Astrocyte of the hippocampus (primary cell): Measurements from ENCODE around the gene FAM3B.

Experiments used
- DNase-seq: peaks from one replicate; pipeline ENCODE4 v3.0.0; 2011; ENCODE audit warnings: low read depth, low spot score

FAM3B gene

DNA sequence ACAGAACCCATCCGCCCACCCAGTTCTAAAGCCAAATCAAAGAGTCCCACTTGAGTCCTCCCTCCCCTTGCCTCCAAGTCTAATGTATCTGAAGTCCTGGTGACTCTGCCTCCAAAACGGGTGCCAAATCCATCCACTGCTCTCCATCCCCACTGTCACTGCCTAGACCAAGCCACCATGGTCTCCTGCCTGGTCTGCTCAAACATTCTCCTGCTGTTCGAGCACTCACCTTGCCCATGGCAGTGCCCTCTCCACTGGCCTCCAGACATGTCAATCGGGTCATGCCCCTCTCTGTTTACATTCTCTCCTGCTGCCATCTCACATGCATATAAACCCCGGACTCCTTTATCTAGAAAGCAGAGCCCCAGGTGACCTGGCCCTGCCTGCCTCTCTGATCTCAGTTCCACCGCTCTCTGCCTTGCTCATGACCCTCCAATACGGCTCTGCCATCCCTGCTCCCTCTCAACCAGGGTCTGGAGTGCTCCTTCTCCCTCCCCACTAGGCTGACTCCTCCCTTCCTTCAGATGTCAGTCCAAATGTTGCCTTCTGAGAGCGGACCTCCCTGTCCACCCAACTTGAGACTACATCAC lies 77.4 kb downstream of the FAM3B start:
- no peak for DNase-seq

GRCh38 chr21:41396558-41397075 lies 80.0 kb downstream of the FAM3B start:
- no peak for DNase-seq

GRCh38 chr21:41397471-41397891 lies 80.9 kb downstream of the FAM3B start:
- DNase-seq: no peak

- DNase-seq: no peak
Observed at GRCh38 chr21:41398251-41398650, 81.7 kb downstream of the FAM3B start.

DNA sequence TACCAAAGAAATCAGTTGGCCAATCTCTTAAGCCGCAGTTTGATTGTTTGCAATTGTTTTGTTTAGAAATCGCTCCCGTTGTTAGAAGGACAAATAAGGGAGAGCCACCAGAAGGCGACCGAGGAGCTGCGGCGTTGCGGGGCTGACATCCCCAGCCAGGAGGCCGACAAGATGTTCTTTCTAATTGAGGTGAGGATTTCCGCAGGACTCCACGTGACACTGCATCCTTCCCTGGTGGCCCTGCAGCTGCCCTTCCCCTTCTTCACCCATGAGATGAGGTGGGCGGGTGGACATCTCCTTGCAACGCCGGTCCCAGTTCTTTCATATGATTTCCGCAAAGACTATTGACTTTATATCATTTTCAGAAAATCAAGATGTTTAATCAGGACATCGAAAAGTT lies 82.2 kb downstream of the FAM3B start:
- no peak for DNase-seq

DNA sequence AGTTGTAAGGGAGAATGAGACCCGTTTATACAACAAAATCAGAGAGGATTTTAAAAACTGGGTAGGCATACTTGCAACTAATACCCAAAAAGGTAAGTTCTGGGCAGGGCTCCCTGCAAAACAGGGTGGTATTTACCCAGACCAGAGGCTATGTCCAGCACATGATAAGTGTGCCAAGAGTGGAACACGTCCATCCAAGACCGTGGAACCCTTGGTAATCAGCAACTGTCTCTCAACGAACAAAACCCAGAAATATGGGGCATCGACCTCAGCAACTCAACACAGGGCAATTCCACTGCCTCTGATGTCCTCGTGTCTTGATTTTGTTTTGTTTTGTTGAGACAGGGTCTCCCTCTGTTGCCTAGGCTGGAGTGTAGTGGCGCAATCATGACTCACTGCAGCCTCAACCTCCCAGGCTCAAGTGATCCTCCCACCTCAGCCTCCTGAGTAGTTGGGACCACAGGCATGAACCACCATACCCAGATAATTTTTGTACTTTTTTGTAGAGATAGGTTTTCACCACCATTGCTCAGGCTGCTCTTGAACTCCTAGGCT lies 82.7 kb downstream of the FAM3B start:
- no peak for DNase-seq

GRCh38 chr21:41402231-41402630 lies 85.6 kb downstream of the FAM3B start:
- DNase-seq: no peak

GRCh38 chr21:41402796-41403195 lies 86.2 kb downstream of the FAM3B start:
- no peak for DNase-seq

DNA sequence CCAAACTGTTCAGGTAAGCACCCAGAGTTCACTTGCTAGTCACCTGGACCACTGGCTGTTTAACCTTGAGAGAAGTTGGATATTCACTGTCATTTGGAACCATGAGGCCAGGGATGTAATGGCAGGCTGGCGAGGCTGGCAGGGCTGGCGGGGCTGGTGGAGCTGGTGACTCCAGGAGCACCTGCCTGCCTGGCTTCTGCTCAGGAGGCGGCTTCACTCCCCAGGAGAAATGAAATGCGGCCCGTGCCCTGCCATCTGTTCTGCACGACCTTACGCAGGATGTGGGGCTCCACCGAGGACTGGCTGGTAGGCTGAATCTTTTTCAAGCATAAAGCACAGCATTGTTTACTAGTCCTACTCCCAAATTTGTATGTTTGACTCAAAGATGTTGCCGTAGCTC lies 86.7 kb downstream of the FAM3B start:
- no peak for DNase-seq

- DNase-seq: no peak
Observed at GRCh38 chr21:41403966-41404365, 87.4 kb downstream of the FAM3B start.

- no peak for DNase-seq
Observed at GRCh38 chr21:41405321-41405720, 88.7 kb downstream of the FAM3B start.

- DNase-seq: no peak
Observed at GRCh38 chr21:41406340-41406739, 89.7 kb downstream of the FAM3B start.
